Activated T-cell treated with anti-CD3 and anti-CD28 coated beads for 24 hours (primary cell): ENCODE results near the gene LYZL4.

ENCODE experiments used
- DNase-seq: peaks from one replicate; pipeline ENCODE4 v3.0.0-alpha.2; 2020; ENCODE audit warnings: low read depth

The LYZL4 gene

DNA sequence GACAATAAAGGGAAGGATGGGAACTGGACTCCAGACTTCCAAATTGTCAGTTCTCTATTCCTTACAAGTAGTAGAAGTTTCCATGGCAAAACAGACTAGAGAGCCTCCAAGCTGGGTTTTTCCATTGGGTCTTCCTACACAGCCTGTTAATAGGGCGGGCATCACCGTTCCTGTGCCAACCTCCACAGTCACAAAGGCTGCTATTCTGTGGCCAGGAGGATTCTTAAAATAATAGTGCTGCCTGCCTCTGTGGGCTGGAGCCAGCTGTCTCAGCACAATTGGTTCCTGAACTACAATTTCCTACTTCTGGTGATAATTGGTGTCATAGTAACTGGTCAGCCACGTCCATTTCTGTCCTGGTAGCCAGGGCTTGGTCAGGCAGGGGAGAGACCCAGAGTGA is 38.6 kb downstream of the LYZL4 start:
- no peak for DNase-seq

DNA sequence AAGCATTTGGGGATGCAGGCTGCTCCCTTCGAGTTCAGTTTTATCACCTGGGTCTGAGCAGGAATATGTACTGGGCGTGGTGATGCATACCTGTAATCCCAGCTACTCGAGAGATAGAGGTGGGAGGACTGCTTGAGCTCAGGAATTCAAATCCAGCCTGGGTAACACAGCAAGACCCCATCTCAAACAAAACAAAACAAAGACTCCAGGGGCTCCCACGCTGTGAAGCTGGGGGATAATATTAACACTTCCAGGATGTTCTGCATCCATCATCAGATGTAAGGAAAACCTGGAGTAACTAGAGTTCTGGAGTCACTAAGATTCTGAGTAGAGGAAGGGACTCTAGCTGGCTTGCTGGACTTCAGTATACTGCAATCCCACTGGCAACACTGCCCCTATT is 40.6 kb downstream of the LYZL4 start:
- DNase-seq: no peak

DNA sequence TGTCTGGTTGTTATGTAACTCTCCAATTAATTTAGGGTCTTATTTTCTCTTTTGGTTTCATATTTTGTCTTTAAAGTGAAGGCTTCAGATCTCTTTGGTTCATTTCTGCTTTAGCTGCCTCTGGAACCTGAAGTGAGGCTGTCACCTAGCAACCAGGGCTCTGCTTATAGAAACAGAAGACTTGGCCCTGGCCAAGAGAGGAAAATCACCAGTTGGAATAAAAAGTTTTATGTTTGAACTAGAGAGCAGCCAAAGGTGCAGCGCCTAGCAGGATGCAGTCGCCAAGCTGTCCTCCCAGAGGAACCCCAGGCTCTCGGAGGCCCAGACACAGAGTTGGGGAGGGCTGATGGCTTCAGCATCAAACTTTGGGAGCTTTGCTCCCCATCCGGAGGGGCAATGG is 41.1 kb downstream of the LYZL4 start:
- no peak for DNase-seq

DNA sequence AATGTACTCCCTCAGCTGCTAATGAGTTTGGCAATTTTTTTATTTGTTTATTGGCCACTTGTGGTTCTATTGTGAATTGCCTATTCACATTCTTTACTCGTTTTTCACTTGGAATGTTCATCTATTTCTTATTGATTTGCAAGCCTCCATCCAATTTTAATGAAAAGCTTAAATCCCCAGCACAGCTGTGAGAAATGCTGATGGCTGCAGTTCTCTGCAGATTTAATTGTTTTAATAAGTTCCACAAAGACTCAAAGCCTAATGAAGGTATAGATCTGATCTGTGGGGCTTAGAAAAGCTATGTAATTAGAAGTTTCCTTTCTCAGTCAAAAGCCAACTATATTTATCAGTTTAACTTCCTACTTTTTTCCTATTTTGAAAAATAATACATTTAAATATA is 41.5 kb downstream of the LYZL4 start:
- DNase-seq: no peak

DNA sequence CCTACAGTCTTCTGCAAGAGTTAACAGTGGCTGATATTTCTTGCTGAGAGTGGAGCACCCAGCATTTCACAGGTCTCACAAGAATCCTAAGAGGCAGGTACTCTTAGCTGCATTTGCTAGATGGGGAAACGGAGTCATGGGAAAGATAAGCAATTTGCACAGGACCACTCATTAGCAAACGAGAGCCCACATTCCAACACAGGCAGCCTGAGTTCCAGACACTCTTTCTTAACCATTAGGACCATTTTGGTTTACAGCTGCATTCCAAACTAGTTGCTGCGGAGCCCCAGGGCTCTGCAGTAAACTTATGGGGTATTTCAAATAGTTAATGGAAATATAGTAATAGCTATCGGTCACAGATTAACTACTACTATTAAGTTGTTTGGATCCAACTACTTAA is 42.5 kb downstream of the LYZL4 start:
- DNase-seq: no peak

DNA sequence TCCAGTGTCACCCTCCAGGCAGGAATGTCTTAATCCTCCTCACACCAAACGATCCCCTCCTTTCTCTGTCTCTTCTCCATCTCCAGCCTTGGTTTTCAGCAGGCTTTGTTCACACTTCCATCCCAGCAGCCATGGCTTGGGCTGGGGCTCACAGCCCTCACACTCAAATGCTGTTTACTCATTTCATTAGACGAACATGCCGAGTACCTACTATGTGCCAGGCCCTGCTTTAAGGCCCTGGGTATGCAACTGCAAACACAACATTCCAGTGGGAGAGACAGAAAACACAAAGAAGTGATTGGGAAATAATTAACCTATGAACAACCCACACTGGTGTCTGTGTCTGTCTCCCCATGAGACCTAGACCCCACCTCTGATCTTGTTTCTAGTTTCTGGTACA is 43.9 kb downstream of the LYZL4 start:
- DNase-seq: no peak

DNA sequence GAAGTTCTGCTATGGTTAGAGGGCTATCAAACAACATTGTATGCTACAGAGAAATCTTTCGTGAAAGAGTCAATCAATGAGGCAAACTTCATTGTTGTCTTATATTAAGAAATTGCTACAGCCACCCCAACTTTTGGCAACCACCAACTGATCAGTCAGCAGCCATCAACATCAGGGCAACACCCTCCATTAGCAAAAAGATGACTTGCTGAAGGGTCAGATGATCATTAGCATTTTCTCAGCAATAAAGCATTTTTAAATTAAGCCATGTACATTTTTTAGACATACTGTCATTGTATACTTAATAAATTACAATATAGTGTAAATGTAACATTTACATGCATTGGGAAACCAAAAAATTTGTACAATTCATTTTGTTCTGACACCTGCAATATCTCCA is 53.1 kb downstream of the LYZL4 start:
- DNase-seq: no peak

DNA sequence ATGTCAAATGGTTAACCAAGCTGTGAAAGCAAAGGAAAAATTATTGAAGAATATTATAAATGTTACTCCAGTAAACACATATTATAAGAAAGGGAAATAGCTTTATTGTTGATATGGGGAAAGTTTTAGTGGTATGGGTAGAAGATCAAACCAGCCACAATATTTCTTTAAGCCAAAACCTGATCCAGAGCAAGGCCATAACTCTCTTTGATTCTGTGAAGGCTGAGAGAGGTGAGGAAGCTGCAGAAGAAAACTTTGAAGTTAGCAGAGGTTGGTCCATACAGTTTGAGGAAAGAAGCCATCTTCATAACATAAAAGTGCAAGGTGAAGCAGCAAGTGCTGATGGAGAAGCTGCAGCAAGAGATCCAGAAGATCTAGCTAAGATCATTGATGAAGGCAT is 54.8 kb downstream of the LYZL4 start:
- DNase-seq: no peak

DNA sequence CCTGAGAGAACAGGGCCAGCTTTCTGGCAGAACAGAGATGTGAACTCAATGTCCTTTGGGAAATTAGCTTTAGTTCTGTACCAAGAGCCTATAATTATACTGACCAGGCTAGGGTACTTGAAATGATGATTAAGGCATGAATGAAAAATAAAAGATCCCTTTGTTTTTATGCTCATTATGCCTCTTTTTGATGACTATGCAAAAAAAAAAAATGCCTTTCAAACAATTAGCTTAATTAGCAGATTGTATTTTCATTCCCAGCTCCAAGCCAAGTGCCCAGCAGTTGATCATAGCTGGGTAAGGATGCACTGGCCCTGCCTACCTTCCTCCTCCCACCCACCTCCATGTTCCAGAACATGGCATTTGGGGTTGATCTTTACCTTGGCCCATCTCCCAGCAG is 56.8 kb downstream of the LYZL4 start:
- DNase-seq: no peak

DNA sequence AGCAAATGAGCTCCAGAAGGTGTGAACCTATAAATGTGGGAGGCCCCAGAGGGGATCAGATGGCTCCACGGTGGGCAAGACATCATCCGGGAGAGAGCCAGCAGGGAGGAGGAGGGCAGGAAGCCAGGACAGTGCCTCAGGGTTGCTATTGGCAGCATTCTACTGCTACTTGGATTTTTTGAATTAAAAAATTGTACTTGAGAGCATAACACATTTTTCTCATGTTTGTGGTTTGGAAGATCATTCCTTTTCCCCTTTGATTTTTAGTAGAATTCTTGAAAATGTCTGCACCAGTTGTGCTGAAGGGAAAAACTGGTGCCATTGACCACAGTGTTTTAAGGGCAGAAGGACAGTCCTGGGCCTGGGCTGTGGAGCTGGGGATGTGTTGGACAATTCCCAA is 59.2 kb downstream of the LYZL4 start:
- no peak for DNase-seq

DNA sequence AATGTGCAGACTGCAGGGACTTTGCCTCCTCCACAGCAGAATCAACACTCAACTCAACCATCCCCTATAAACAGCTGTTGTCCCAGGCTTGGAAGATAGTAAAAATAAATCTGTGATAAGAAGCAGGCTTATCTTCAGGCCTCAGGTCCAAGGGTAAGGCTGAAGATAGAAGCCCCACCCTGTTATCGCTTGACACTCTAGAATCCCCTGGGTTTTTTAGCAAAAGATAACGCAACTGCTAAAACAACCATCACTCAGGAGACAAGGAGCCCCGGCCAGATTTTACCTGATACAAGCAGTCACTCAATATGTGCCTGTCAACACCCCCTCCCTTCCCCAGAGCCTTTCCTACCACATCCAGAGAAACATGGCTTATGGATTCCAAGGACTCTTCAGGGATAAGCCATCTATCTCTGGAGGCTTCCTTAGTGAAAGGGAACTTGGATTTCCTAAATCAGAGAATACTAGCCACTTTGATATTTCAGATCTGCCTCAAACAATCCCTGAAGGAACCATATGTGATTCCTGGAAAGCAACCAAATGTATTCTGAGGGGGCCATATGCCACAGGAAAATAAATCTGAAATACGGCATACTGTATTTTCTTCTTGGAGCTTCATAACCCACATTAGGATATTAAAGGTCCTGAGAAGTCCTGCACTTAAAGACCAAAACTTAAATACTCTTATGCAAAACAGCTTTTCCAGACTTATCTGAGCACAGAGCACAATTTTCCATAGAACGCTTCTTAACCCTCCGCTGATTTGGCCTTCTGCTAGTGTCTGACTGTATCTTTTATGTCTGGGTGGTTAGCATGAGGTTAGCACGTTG is 60.4 kb downstream of the LYZL4 start:
- DNase-seq: no peak

DNA sequence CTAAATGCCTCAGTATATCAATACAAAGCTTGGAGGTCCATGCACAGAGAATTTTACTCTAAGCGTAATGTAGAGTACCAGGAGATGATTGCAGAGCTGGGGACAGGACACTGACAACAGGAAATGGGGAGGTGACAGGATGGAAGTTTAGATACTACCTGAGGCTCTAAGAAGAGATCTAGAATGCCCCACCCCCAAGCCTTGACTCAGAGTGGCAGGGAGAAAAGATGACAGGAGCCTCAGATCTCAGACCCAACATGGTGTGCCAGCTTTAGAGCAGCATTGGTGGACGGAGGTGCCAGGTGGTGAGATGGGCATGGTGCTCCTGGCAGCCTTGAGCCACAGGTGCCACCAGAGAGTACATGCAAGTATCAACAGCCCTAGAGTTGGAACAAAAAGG is 62.5 kb downstream of the LYZL4 start:
- DNase-seq: no peak
